ENCODE results near the gene DNALI1. TPM values are rescaled to one million over a fixed set of nuclear protein-coding genes. Genes with fewer than 3 reads are reported as not detected.

The DNALI1 gene
- total and polyA plus RNA-seq, 2 experiments from 2014 or later = 11.5 to 38.8 TPM

GRCh38 chr1:37609002-37609401, 52.3 kb downstream of the DNALI1 start:
- Histone ChIP-seq H3K9me2 (replicated peaks; ENCODE audit: insufficient read depth) (no peaks in the 10 kb centered on the region), H4K20me1 (ENCODE audit: insufficient read depth, poor library complexity, severe bottlenecking) (no peaks in the 10 kb centered on the region), H3K4me3 (no peak overlapping the region), H3K36me3 (replicated peaks; ENCODE audit: insufficient read depth, low read depth) (no peaks in the 10 kb centered on the region), H2AFZ (no peak overlapping the region), H3K4me2 (no peak overlapping the region), H3K4me1 (ENCODE audit: insufficient read depth) (no peaks in the 10 kb centered on the region), H3K27ac (no peak overlapping the region), H3K79me2 (no peaks in the 10 kb centered on the region), H3K9me3 (ENCODE audit: low read depth) (no peaks in the 10 kb centered on the region), H3K27me3 (peaks cover 39% of the 10 kb centered on the region)
- TF ChIP-seq EZH2phosphoT487 (IDR thresholded peaks at IDR 0.05; ENCODE audit: low read depth, severe bottlenecking, unreplicated experiment) = no peak
- TF ChIP-seq EZH2 (IDR thresholded peaks at IDR 0.05; ENCODE audit: borderline replicate concordance) = no peak
- no peak for DNase-seq (ENCODE audit: low spot score)
- WGBS (ENCODE audit: low lambda C conversion rate, missing lambda C conversion rate) = 40% methylated on average over 2 of the region's 2 CpGs

GRCh38 chr1:37609994-37610393, 53.3 kb downstream of the DNALI1 start:
- DNase-seq (ENCODE audit: low spot score) = no peak
- whole genome bisulfite sequencing (ENCODE audit: low lambda C conversion rate, missing lambda C conversion rate) = 80% methylated on average over 2 of the region's 2 CpGs
- no peaks in the 10 kb centered on the region for H3K9me3 ChIP-seq (ENCODE audit: low read depth)
- peaks cover 35% of the 10 kb centered on the region for H3K27me3 ChIP-seq
- no peak overlapping the region for H3K4me3 ChIP-seq
- H3K79me2 ChIP-seq = no peaks in the 10 kb centered on the region
- H3K9me2 ChIP-seq (replicated peaks; ENCODE audit: insufficient read depth) = no peaks in the 10 kb centered on the region
- no peaks in the 10 kb centered on the region for H3K36me3 ChIP-seq (replicated peaks; ENCODE audit: insufficient read depth, low read depth)
- H3K4me2 ChIP-seq = no peak overlapping the region
- no peaks in the 10 kb centered on the region for H3K4me1 ChIP-seq (ENCODE audit: insufficient read depth)
- no peak overlapping the region for H2AFZ ChIP-seq
- H4K20me1 ChIP-seq (ENCODE audit: insufficient read depth, poor library complexity, severe bottlenecking) = no peaks in the 10 kb centered on the region
- TF ChIP-seq EZH2phosphoT487 (IDR thresholded peaks at IDR 0.05; ENCODE audit: low read depth, severe bottlenecking, unreplicated experiment) (no peak), CTCF (IDR thresholded peaks at IDR 0.05; ENCODE audit: poor library complexity) (no peak), EZH2 (IDR thresholded peaks at IDR 0.05; ENCODE audit: borderline replicate concordance) (no peak)
- H3K27ac ChIP-seq = no peak overlapping the region

GRCh38 chr1:37612186-37612585, 55.4 kb downstream of the DNALI1 start:
- peaks cover 48% of the 10 kb centered on the region for H3K27me3 ChIP-seq
- H4K20me1 ChIP-seq (ENCODE audit: insufficient read depth, poor library complexity, severe bottlenecking) = no peaks in the 10 kb centered on the region
- H3K4me3 ChIP-seq = no peak overlapping the region
- no peak overlapping the region for H3K27ac ChIP-seq
- no peaks in the 10 kb centered on the region for H3K4me1 ChIP-seq (ENCODE audit: insufficient read depth)
- no peaks in the 10 kb centered on the region for H3K9me3 ChIP-seq (ENCODE audit: low read depth)
- 61% methylated on average over 4 of the region's 4 CpGs for WGBS (ENCODE audit: low lambda C conversion rate, missing lambda C conversion rate)
- H3K36me3 ChIP-seq (replicated peaks; ENCODE audit: insufficient read depth, low read depth) = no peaks in the 10 kb centered on the region
- H3K79me2 ChIP-seq = no peaks in the 10 kb centered on the region
- no peaks in the 10 kb centered on the region for H3K9me2 ChIP-seq (replicated peaks; ENCODE audit: insufficient read depth)
- no peak for TF ChIP-seq EZH2 (IDR thresholded peaks at IDR 0.05; ENCODE audit: borderline replicate concordance)
- TF ChIP-seq EZH2phosphoT487 (IDR thresholded peaks at IDR 0.05; ENCODE audit: low read depth, severe bottlenecking, unreplicated experiment) = no peak
- TF ChIP-seq CTCF (IDR thresholded peaks at IDR 0.05; ENCODE audit: poor library complexity) = no peak
- DNase-seq (ENCODE audit: low spot score) = no peak
- H2AFZ ChIP-seq = no peak overlapping the region
- no peak overlapping the region for H3K4me2 ChIP-seq

GRCh38 chr1:37614105-37614504, 57.4 kb downstream of the DNALI1 start:
- H3K9me2 ChIP-seq (replicated peaks; ENCODE audit: insufficient read depth) = no peaks in the 10 kb centered on the region
- no peaks in the 10 kb centered on the region for H3K79me2 ChIP-seq
- WGBS (ENCODE audit: low lambda C conversion rate, missing lambda C conversion rate) = 93% methylated on average over 5 of the region's 5 CpGs
- H3K4me1 ChIP-seq (ENCODE audit: insufficient read depth) = no peaks in the 10 kb centered on the region
- H3K27ac ChIP-seq = no peak overlapping the region
- no peaks in the 10 kb centered on the region for H4K20me1 ChIP-seq (ENCODE audit: insufficient read depth, poor library complexity, severe bottlenecking)
- peaks cover 48% of the 10 kb centered on the region for H3K27me3 ChIP-seq
- H3K4me3 ChIP-seq = no peak overlapping the region
- H3K9me3 ChIP-seq (ENCODE audit: low read depth) = no peaks in the 10 kb centered on the region
- no peaks in the 10 kb centered on the region for H3K36me3 ChIP-seq (replicated peaks; ENCODE audit: insufficient read depth, low read depth)
- no peak for DNase-seq (ENCODE audit: low spot score)
- H3K4me2 ChIP-seq = no peak overlapping the region
- no peak for TF ChIP-seq EZH2 (IDR thresholded peaks at IDR 0.05; ENCODE audit: borderline replicate concordance)
- no peak for TF ChIP-seq CTCF (IDR thresholded peaks at IDR 0.05; ENCODE audit: poor library complexity)
- TF ChIP-seq EZH2phosphoT487 (IDR thresholded peaks at IDR 0.05; ENCODE audit: low read depth, severe bottlenecking, unreplicated experiment) = no peak
- no peak overlapping the region for H2AFZ ChIP-seq

All from hepatocyte (in vitro differentiated cells).